DND-41 (cell line): ENCODE results near the gene DNM2.

Source experiments
- CTCF ChIP-seq: IDR thresholded peaks from 2 replicates; pipeline ENCODE4 v1.5.1; 2012; ENCODE audit warnings: borderline replicate concordance, low read length, moderate library complexity, mild to moderate bottlenecking; ENCODE audit not compliant: poor library complexity, severe bottlenecking; ENCODE audit errors: extremely low read depth
- EZH2 ChIP-seq: IDR thresholded peaks from 3 replicates; pipeline ENCODE4 v1.6.1; 2012; ENCODE audit warnings: borderline replicate concordance, low read depth, mild to moderate bottlenecking, moderate library complexity, low read length, inconsistent platforms; ENCODE audit not compliant: severe bottlenecking

- TF ChIP-seq CTCF (no peak), EZH2 (no peak)
Observed at GRCh38 chr19:10706990-10707389, 10.9 kb upstream of the DNM2 start.
